Measurements from ENCODE around the gene CACNG6. TPM values are rescaled to one million over a fixed set of nuclear protein-coding genes. Genes with fewer than 3 reads are reported as not detected.

Gene CACNG6
- total and polyA plus RNA-seq, 2 of the 13 experiments (the other 11 are each of a cell fraction or from before 2014, with no cell fraction given) = not detected

DNA sequence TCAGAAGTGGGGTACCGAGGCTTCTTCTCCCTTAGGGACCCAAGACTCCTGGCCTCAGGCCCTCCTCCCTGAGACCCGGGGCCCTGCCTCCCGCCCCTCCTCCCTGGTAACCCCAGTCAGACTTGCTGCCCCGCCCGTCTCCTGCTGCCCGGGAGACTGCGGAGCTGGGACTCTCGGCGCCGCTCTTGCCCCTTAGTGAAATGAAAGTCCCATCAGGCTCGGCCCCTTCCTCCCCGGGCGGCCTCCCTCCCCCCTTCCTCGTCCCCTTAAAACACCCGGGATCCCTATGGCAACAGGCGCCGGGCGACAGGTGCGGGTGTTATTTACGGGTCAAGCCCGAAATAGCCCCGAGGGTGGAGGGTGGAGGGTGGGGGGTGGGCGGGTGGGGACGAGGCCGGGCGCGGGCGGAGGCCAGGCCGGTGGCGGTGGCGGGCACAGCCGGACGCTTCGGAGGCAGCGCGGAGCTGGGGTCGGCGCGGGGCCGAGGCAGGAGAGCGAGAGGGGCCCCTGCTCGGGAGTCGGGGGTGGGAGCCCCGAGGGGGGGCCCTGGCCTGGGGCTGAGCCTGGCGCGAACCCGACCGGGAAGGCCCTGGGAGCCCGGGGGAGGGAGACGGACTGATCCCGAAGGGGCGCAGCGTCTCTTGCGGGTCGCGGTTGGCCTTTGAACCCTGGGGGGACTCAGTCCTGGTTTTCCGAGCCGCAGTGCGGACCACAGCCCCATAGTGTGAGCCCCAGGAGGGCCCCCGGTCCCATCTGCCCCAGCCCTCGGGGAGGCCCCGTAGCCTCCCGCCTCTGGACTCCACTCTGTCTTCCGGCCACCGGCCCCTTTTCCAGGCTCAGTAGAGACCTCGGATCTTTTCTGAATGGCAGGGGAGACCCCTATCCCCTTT, at the start of gene CACNG6 (continued):
- TF ChIP-seq ZBTB20 (CRISPR knock-in tag; IDR thresholded peaks at IDR 0.05; ENCODE audit: borderline replicate concordance, low read depth) (no peak), BCL6 (CRISPR knock-in tag; IDR thresholded peaks at IDR 0.05) (no peak), ADNP (CRISPR knock-in tag; IDR thresholded peaks at IDR 0.05) (no peak), CENPX (CRISPR knock-in tag; IDR thresholded peaks at IDR 0.05) (no peak)

DNA sequence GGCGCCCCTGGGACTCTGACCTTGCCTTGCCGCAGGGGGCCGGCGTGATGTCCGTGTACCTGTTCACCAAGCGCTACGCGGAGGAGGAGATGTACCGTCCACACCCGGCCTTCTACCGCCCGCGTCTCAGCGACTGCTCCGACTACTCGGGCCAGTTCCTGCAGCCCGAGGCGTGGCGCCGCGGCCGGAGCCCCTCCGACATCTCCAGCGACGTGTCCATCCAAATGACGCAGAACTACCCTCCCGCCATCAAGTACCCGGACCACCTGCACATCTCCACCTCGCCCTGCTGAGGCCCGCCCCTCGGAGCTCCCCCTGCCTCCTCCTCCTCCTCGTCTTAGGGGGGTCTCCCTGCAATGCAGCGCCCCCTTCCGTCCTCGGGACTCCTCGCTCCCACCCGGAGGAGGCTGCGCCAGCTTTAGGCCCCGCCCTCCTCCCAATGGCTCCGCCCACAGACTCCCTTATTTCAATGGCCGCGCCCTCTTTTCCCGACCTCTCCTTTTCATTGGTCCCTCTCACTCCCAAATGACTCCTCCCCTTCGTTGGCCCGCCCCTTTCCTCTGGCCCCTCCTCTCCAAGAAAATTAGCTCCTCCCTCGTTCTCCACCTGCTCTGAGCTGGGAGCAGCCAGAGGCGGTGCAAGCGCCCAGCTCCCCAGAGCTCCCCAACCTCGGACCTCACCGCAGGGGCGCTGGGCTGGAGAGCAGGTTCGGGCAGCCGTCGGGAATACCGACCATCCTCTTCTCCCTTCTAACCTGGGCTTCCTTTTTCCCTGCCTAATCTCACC, 49.2 kb upstream of the CACNG6 start:
- no peaks in the 10 kb centered on the region for H4K20me1 ChIP-seq (ENCODE audit: insufficient read depth, low read length)
- H3K9ac ChIP-seq (ENCODE audit: insufficient read depth, low read depth, low read length) = no peak overlapping the region
- no peak overlapping the region for H3K27ac ChIP-seq (ENCODE audit: extremely low read length, insufficient read depth, low read length)
- in situ Hi-C loops (cut with HindIII; ENCODE audit: extremely low pct_ligation_motif_present, low pct_unique_long_range_greater_than_20kb) = no loop called here
- H3K79me2 ChIP-seq (ENCODE audit: insufficient read depth, low read length) = no peaks in the 10 kb centered on the region
- peaks cover 0 to 34% of the 10 kb centered on the region in 2 experiments; a peak in 2 of 5 replicates for H3K27me3 ChIP-seq (ENCODE audit: control insufficient read depth in 1 of 2, insufficient read depth in 2 of 2, low read length in 2 of 2)
- TF ChIP-seq CTCF (CRISPR knock-in tag; IDR thresholded peaks at IDR 0.05) (peak; percentile 38), MIER2 (CRISPR knock-in tag; IDR thresholded peaks at IDR 0.05) (no peak), BRCA1 (CRISPR knock-in tag; IDR thresholded peaks at IDR 0.05) (no peak), SP1 (IDR thresholded peaks at IDR 0.05) (no peak), SP1 (CRISPR knock-in tag; IDR thresholded peaks at IDR 0.05) (0 out of 2 replicates have a peak, but pooled peaks have one; percentile 31), FOSL2 (CRISPR knock-in tag; IDR thresholded peaks at IDR 0.05) (no peak)
- no peak overlapping the region for H3K4me3 ChIP-seq (replicated peaks in 1 of 3; ENCODE audit: insufficient read depth in 1 of 3, low read depth in 2 of 3, low read length in 3 of 3)
- H3K4me2 ChIP-seq (ENCODE audit: low read depth, low read length) = no peak overlapping the region
- peak; percentile 4 for DNase-seq (ENCODE audit: low spot score)
- no peaks in the 10 kb centered on the region for H3K4me1 ChIP-seq (ENCODE audit: insufficient read depth, low read length)
- FAIRE-seq = no peak
- intact Hi-C loops (cut with micrococcal nuclease; ENCODE audit: unreplicated experiment) = no loop called here
- ATAC-seq = no peak; the same call in 1 of the 3 replicates
- no peaks in the 10 kb centered on the region for H3K36me3 ChIP-seq (replicated peaks in 1 of 2; ENCODE audit: control insufficient read depth in 1 of 2, insufficient read depth in 2 of 2, low read length in 2 of 2)
- CTCF ChIA-PET (ENCODE audit: low intra/inter-chr PET ratio, low total read pairs) = no interaction called here
- POLR2A ChIA-PET = no interaction called here
- no peaks in the 10 kb centered on the region for H3K9me3 ChIP-seq (ENCODE audit: low read length)
- BruUV-seq (replicated peaks) = no TSS peak
- no peak overlapping the region for H2AFZ ChIP-seq (ENCODE audit: low read length)
- WGBS (ENCODE audit: low lambda C conversion rate) = 43% methylated on average over 30 of the region's 55 CpGs

All from HepG2 (cell line).